HG03064 (cell line): ENCODE measurements around the gene EFHD1.

ENCODE experiments used
- ATAC-seq: cut with Tn5 transposase; IDR thresholded peaks from one replicate; pipeline ENCODE4 v1.9.1; 2021; ENCODE audit warnings: low read depth; ENCODE audit not compliant: unreplicated experiment

EFHD1 gene

GRCh38 chr2:232633413-232634205 is at the start of gene EFHD1:
Gene EFHD1, plus strand, starts transcription at chr2:232633604. Its CDS starts 101 bp downstream, at chr2:232633705.
- ATAC-seq = no peak

- ATAC-seq = no peak
Observed at GRCh38 chr2:232584238-232584637, 49.2 kb upstream of the EFHD1 start.

GRCh38 chr2:232586943-232587505 is 46.4 kb upstream of the EFHD1 start:
- no peak for ATAC-seq

GRCh38 chr2:232587512-232587911 is 45.9 kb upstream of the EFHD1 start:
- ATAC-seq = no peak

GRCh38 chr2:232588031-232588430 is 45.4 kb upstream of the EFHD1 start:
- no peak for ATAC-seq

- no peak for ATAC-seq
Observed at GRCh38 chr2:232588680-232589585, 44.5 kb upstream of the EFHD1 start.

GRCh38 chr2:232592772-232593395 is 40.5 kb upstream of the EFHD1 start:
- ATAC-seq = no peak

GRCh38 chr2:232593982-232594381 is 39.4 kb upstream of the EFHD1 start:
- no peak for ATAC-seq

GRCh38 chr2:232597362-232598079 is 35.9 kb upstream of the EFHD1 start:
- ATAC-seq = no peak

- no peak for ATAC-seq
Observed at GRCh38 chr2:232598293-232598692, 35.1 kb upstream of the EFHD1 start.

GRCh38 chr2:232600053-232600773 is 33.2 kb upstream of the EFHD1 start:
- ATAC-seq = no peak

GRCh38 chr2:232603283-232603682 is 30.1 kb upstream of the EFHD1 start:
- ATAC-seq = no peak

- no peak for ATAC-seq
Observed at GRCh38 chr2:232604535-232604934, 28.9 kb upstream of the EFHD1 start.

- no peak for ATAC-seq
Observed at GRCh38 chr2:232607011-232607410, 26.4 kb upstream of the EFHD1 start.

- no peak for ATAC-seq
Observed at GRCh38 chr2:232609607-232610006, 23.8 kb upstream of the EFHD1 start.

GRCh38 chr2:232610081-232610480 is 23.3 kb upstream of the EFHD1 start:
- no peak for ATAC-seq

- ATAC-seq = no peak
Observed at GRCh38 chr2:232611061-232611460, 22.3 kb upstream of the EFHD1 start.

GRCh38 chr2:232611559-232612218 is 21.7 kb upstream of the EFHD1 start:
- ATAC-seq = no peak

GRCh38 chr2:232613538-232614134 is 19.8 kb upstream of the EFHD1 start:
- no peak for ATAC-seq
